CMK (cell line): ENCODE data around the gene SETD5.
"Not testable (repeated sequence)": the region's sequence is repeated elsewhere in the genome, so short reads cannot be mapped to it uniquely, and the experiment has no call there.

Experiments used
- DNase-seq: peaks from one replicate; pipeline ENCODE4 v3.0.0-alpha.2; 2010; ENCODE audit warnings: low read depth

The SETD5 gene

GRCh38 chr3:9467451-9467850 lies 70.0 kb downstream of the SETD5 start:
- DNase-seq: no peak

- no peak for DNase-seq
Measured at GRCh38 chr3:9468460-9468859, 71.0 kb downstream of the SETD5 start.

- DNase-seq: no peak
Measured at GRCh38 chr3:9469986-9470385, 72.6 kb downstream of the SETD5 start.

- no peak for DNase-seq
Measured at GRCh38 chr3:9473496-9474065, 76.2 kb downstream of the SETD5 start.

GRCh38 chr3:9474482-9474881 lies 77.1 kb downstream of the SETD5 start:
- no peak for DNase-seq

- DNase-seq: no peak
Measured at GRCh38 chr3:9476935-9477334, 79.5 kb downstream of the SETD5 start.

GRCh38 chr3:9480265-9480664 lies 82.8 kb downstream of the SETD5 start:
- DNase-seq: no peak

GRCh38 chr3:9485248-9485647 lies 87.8 kb downstream of the SETD5 start:
- no peak for DNase-seq

GRCh38 chr3:9491506-9491905 lies 94.1 kb downstream of the SETD5 start:
- DNase-seq: no peak

GRCh38 chr3:9494036-9494435 lies 96.6 kb downstream of the SETD5 start:
- not testable (repeated sequence) for DNase-seq

- no peak for DNase-seq
Measured at GRCh38 chr3:9496893-9497292, 99.5 kb downstream of the SETD5 start.

- no peak for DNase-seq
Measured at GRCh38 chr3:9497821-9498565, 100.6 kb downstream of the SETD5 start.

- DNase-seq: no peak
Measured at GRCh38 chr3:9498781-9499180, 101.4 kb downstream of the SETD5 start.

- DNase-seq: no peak
Measured at GRCh38 chr3:9499455-9500107, 102.2 kb downstream of the SETD5 start.

GRCh38 chr3:9500108-9501050 lies 103.0 kb downstream of the SETD5 start:
- peak; percentile 26 for DNase-seq

- no peak for DNase-seq
Measured at GRCh38 chr3:9501226-9501625, 103.8 kb downstream of the SETD5 start.

GRCh38 chr3:9503283-9503682 lies 105.9 kb downstream of the SETD5 start:
- peak; percentile 34 for DNase-seq

GRCh38 chr3:9507586-9508578 lies 110.5 kb downstream of the SETD5 start:
- DNase-seq: no peak

GRCh38 chr3:9508781-9509180 lies 111.4 kb downstream of the SETD5 start:
- DNase-seq: no peak

- DNase-seq: no peak
Measured at GRCh38 chr3:9512456-9513045, 115.1 kb downstream of the SETD5 start.

GRCh38 chr3:9514306-9514705 lies 116.9 kb downstream of the SETD5 start:
- no peak for DNase-seq
